Gastrocnemius medialis (tissue), 4 donors: Measurements from ENCODE around the gene CDH4.

Experiments
- CTCF ChIP-seq, 5 experiments: fragments of 450-650 bp in 3 of 5; fragments of 200-600 bp in 2 of 5; sonication (generic) in 2 of 5; IDR thresholded peaks in 4 of 5; conservative IDR thresholded peaks in 1 of 5; 1 replicate in 4 of 5; 2 replicates in 1 of 5; pipeline ENCODE4 v1.5.1; 2016 to 2019; ENCODE audit warnings: antibody characterized with exemption in 5 of 5, mild to moderate bottlenecking in 3 of 5, moderate library complexity in 3 of 5
- POLR2A ChIP-seq, 2 donors: fragments of 450-650 bp; IDR thresholded peaks; one replicate each; pipeline ENCODE4 v1.6.1; 2017; ENCODE audit warnings: antibody characterized with exemption in 2 of 2, mild to moderate bottlenecking in 2 of 2, moderate library complexity in 2 of 2

GRCh38 chr20:61385296-61385695 lies 133.2 kb downstream of the CDH4 start:
- TF ChIP-seq CTCF (IDR thresholded peaks at IDR 0.05 in 4 of 5, conservative IDR thresholded peaks at IDR 0.05 in 1 of 5) (no peak), POLR2A (IDR thresholded peaks at IDR 0.05) (no peak)
